Fibroblast of lung (primary cell): Measurements from ENCODE around the gene ZNF189.

Experiments used
- CTCF ChIP-seq, 2 donors: IDR thresholded peaks in 1 of 2; conservative IDR thresholded peaks in 1 of 2; 1 replicate in 1 of 2; 2 replicates in 1 of 2; pipeline ENCODE4 v1.5.1; 2011 to 2012; ENCODE audit warnings: low read length in 2 of 2, control low read depth in 1 of 2, inconsistent platforms in 1 of 2, low read depth in 1 of 2, mild to moderate bottlenecking in 1 of 2
- EZH2 ChIP-seq: IDR thresholded peaks from 2 replicates; pipeline ENCODE4 v1.5.1; 2012; ENCODE audit warnings: low read length, control low read depth, mild to moderate bottlenecking; ENCODE audit errors: missing control alignments

- TF ChIP-seq CTCF (conservative IDR thresholded peaks at IDR 0.05 in 1 of 2, IDR thresholded peaks at IDR 0.05 in 1 of 2; ENCODE audit: low read depth in 1 of 2, low read length in 2 of 2) (no peak), EZH2 (no peak)
Measured at GRCh38 chr9:101371813-101372212, 26.8 kb upstream of the ZNF189 start.
